WTC11 (cell line): ENCODE measurements around the gene PITPNC1. TPM values are rescaled to one million over a fixed set of nuclear protein-coding genes. Genes with fewer than 3 reads are reported as not detected.

Experiments used
- ATAC-seq: fragments of 200-7000 bp; cut with Tn5 transposase; 2 replicates; pipeline ENCODE4 v1.10.0; 2021; ENCODE audit warnings: mild to moderate bottlenecking, moderate library complexity
- CTCF ChIA-PET: fragments of 300-600 bp; sonication (Branson Sonifier 250); formaldehyde crosslinking; loops from one replicate; lab custom pipeline; 2021; ENCODE audit warnings: antibody characterized with exemption; lab: Charles Lee
- POLR2A ChIA-PET: fragments of 350-600 bp; sonication (Branson Sonifier 250); formaldehyde crosslinking; loops from one replicate; lab custom pipeline; 2021; ENCODE audit warnings: antibody characterized with exemption; lab: Charles Lee
- DNase-seq: peaks from one replicate; pipeline ENCODE4 v3.0.0; 2021; ENCODE audit warnings: low spot score
- H3K27ac Mint-ChIP-seq: 2 replicates; pipeline ENCODE4 v1.8.0; 2021; ENCODE audit warnings: mixed read lengths
- H3K27me3 Mint-ChIP-seq: 2 replicates; pipeline ENCODE4 v1.8.0; 2021; ENCODE audit warnings: low read depth, mild to moderate bottlenecking, moderate library complexity, mixed read lengths
- H3K36me3 Mint-ChIP-seq: 2 replicates; pipeline ENCODE4 v1.8.0; 2021; ENCODE audit warnings: mixed read lengths
- H3K4me1 Mint-ChIP-seq: 2 replicates; pipeline ENCODE4 v1.8.0; 2022; ENCODE audit warnings: mixed read lengths
- H3K4me3 Mint-ChIP-seq: 2 replicates; pipeline ENCODE4 v1.8.0; 2021; ENCODE audit warnings: mild to moderate bottlenecking, moderate library complexity, mixed read lengths
- H3K9me3 Mint-ChIP-seq: 2 replicates; pipeline ENCODE4 v1.8.0; 2021; ENCODE audit warnings: mixed read lengths
- ATF6 ChIP-seq: sonication (generic); formaldehyde crosslinking; IDR thresholded peaks from 2 replicates; pipeline ENCODE4 v1.8.1; 2023; ENCODE audit warnings: mild to moderate bottlenecking, missing genetic modification reagents
- CDX4 ChIP-seq: fragments of 250-450 bp; sonication (Bioruptor Pico); IDR thresholded peaks from 2 replicates; pipeline ENCODE4 v1.9.0; 2021; ENCODE audit warnings: moderate library complexity, mild to moderate bottlenecking, inconsistent platforms, borderline replicate concordance
- MAX ChIP-seq: sonication (generic); formaldehyde crosslinking; IDR thresholded peaks from 2 replicates; pipeline ENCODE4 v1.8.0; 2022; ENCODE audit warnings: mild to moderate bottlenecking, missing genetic modification reagents
- NFYB ChIP-seq: sonication (generic); formaldehyde crosslinking; conservative IDR thresholded peaks from 2 replicates; pipeline ENCODE4 v1.8.0; 2022; ENCODE audit warnings: low read depth, missing genetic modification reagents
- NR2C2 ChIP-seq: sonication (generic); formaldehyde crosslinking; IDR thresholded peaks from 2 replicates; pipeline ENCODE4 v1.8.0; 2022; ENCODE audit warnings: mild to moderate bottlenecking, missing genetic modification reagents
- SOX15 ChIP-seq: fragments of 250-450 bp; sonication (Bioruptor Pico); IDR thresholded peaks from 2 replicates; pipeline ENCODE4 v1.9.0; 2021; ENCODE audit warnings: mild to moderate bottlenecking
- ZNF416 ChIP-seq: fragments of 250-450 bp; sonication (Bioruptor Pico); IDR thresholded peaks from 2 replicates; pipeline ENCODE4 v1.9.0; 2021; ENCODE audit warnings: mild to moderate bottlenecking, inconsistent platforms
- total RNA-seq: library from RNA; stranded (reverse); gene quantifications from 3 replicates; pipeline ENCODE4 v1.2.3, GENCODE V29; 2021
- TF ChIP-seq, protein P1 (sequence below): sonication (generic); formaldehyde crosslinking; IDR thresholded peaks from 2 replicates; pipeline ENCODE4 v1.8.1; 2023; ENCODE audit warnings: mild to moderate bottlenecking, missing genetic modification reagents, borderline replicate concordance
- TF ChIP-seq, protein P2 (sequence below): sonication (generic); formaldehyde crosslinking; IDR thresholded peaks from 2 replicates; pipeline ENCODE4 v1.8.1; 2023; ENCODE audit warnings: mild to moderate bottlenecking, missing genetic modification reagents, moderate library complexity
- TF ChIP-seq, protein P3 (sequence below): fragments of 250-450 bp; sonication (Bioruptor Pico); IDR thresholded peaks from 2 replicates; pipeline ENCODE4 v1.9.0; 2021; ENCODE audit warnings: mild to moderate bottlenecking
- TF ChIP-seq, protein P4 (sequence below): fragments of 200-600 bp; IDR thresholded peaks from 2 replicates; pipeline ENCODE4 v1.8.0; 2022; ENCODE audit warnings: antibody characterized with exemption

PITPNC1 gene
- total RNA-seq, 1 experiment from 2014 or later = 39.8 TPM

GRCh38 chr17:67436233-67436632, 59.2 kb downstream of the PITPNC1 start:
- ATAC-seq = no peak

More at GRCh38 chr17:67436233-67436632, 59.2 kb downstream of the PITPNC1 start:
- POLR2A ChIA-PET = no interaction called here
- CTCF ChIA-PET = no interaction called here
- Mint-ChIP-seq H3K36me3 (no peaks in the 10 kb centered on the region), H3K27me3 (no peaks in the 10 kb centered on the region), H3K4me3 (no peak overlapping the region)
- TF ChIP-seq ZNF416 (no peak), ATF6 (CRISPR knock-in tag) (no peak), CDX4 (no peak), NFYB (no peak), NR2C2 (CRISPR knock-in tag) (no peak), MAX (no peak), SOX15 (CRISPR knock-in tag) (no peak)
- TF ChIP-seq, protein P1, sequence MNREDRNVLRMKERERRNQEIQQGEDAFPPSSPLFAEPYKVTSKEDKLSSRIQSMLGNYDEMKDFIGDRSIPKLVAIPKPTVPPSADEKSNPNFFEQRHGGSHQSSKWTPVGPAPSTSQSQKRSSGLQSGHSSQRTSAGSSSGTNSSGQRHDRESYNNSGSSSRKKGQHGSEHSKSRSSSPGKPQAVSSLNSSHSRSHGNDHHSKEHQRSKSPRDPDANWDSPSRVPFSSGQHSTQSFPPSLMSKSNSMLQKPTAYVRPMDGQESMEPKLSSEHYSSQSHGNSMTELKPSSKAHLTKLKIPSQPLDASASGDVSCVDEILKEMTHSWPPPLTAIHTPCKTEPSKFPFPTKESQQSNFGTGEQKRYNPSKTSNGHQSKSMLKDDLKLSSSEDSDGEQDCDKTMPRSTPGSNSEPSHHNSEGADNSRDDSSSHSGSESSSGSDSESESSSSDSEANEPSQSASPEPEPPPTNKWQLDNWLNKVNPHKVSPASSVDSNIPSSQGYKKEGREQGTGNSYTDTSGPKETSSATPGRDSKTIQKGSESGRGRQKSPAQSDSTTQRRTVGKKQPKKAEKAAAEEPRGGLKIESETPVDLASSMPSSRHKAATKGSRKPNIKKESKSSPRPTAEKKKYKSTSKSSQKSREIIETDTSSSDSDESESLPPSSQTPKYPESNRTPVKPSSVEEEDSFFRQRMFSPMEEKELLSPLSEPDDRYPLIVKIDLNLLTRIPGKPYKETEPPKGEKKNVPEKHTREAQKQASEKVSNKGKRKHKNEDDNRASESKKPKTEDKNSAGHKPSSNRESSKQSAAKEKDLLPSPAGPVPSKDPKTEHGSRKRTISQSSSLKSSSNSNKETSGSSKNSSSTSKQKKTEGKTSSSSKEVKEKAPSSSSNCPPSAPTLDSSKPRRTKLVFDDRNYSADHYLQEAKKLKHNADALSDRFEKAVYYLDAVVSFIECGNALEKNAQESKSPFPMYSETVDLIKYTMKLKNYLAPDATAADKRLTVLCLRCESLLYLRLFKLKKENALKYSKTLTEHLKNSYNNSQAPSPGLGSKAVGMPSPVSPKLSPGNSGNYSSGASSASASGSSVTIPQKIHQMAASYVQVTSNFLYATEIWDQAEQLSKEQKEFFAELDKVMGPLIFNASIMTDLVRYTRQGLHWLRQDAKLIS (CRISPR knock-in tag) = no peak
- TF ChIP-seq, protein P2, sequence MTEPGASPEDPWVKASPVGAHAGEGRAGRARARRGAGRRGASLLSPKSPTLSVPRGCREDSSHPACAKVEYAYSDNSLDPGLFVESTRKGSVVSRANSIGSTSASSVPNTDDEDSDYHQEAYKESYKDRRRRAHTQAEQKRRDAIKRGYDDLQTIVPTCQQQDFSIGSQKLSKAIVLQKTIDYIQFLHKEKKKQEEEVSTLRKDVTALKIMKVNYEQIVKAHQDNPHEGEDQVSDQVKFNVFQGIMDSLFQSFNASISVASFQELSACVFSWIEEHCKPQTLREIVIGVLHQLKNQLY (CRISPR knock-in tag) = no peak
- TF ChIP-seq, protein P3, sequence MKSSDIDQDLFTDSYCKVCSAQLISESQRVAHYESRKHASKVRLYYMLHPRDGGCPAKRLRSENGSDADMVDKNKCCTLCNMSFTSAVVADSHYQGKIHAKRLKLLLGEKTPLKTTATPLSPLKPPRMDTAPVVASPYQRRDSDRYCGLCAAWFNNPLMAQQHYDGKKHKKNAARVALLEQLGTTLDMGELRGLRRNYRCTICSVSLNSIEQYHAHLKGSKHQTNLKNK (CRISPR knock-in tag) = no peak
- TF ChIP-seq, protein P4, sequence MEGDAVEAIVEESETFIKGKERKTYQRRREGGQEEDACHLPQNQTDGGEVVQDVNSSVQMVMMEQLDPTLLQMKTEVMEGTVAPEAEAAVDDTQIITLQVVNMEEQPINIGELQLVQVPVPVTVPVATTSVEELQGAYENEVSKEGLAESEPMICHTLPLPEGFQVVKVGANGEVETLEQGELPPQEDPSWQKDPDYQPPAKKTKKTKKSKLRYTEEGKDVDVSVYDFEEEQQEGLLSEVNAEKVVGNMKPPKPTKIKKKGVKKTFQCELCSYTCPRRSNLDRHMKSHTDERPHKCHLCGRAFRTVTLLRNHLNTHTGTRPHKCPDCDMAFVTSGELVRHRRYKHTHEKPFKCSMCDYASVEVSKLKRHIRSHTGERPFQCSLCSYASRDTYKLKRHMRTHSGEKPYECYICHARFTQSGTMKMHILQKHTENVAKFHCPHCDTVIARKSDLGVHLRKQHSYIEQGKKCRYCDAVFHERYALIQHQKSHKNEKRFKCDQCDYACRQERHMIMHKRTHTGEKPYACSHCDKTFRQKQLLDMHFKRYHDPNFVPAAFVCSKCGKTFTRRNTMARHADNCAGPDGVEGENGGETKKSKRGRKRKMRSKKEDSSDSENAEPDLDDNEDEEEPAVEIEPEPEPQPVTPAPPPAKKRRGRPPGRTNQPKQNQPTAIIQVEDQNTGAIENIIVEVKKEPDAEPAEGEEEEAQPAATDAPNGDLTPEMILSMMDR = no peak
- TF ChIP-seq, all 79 proteins: peak for 0
- peak overlapping the region; percentile 30 for H3K27ac Mint-ChIP-seq
- H3K4me1 Mint-ChIP-seq = peaks cover 30% of the 10 kb centered on the region
- no peaks in the 10 kb centered on the region for H3K9me3 Mint-ChIP-seq
- no peak for DNase-seq
